Stomach (tissue), 4 donors: ENCODE results near the gene CARD10.

Source experiments
- POLR2A ChIP-seq, 4 donors: fragments of 450-650 bp; IDR thresholded peaks; one replicate each; pipeline ENCODE4 v1.6.1; 2016; ENCODE audit warnings: antibody characterized with exemption in 4 of 4, control low read depth in 2 of 4, mild to moderate bottlenecking in 1 of 4, moderate library complexity in 1 of 4
- POLR2AphosphoS5 ChIP-seq, 3 donors: sonication (generic); formaldehyde crosslinking; IDR thresholded peaks; one replicate each; pipeline ENCODE4 v1.6.1; 2016; ENCODE audit warnings: antibody characterized with exemption in 3 of 3
- TF ChIP-seq, protein P1 (sequence below), 7 experiments: fragments of 450-650 bp in 4 of 7; fragments of 200-600 bp in 3 of 7; sonication (generic) in 3 of 7; IDR thresholded peaks; one replicate each; pipeline ENCODE4 v1.5.1; 2016 to 2019; ENCODE audit warnings: antibody characterized with exemption in 7 of 7, control low read depth in 2 of 7, mild to moderate bottlenecking in 1 of 7

DNA sequence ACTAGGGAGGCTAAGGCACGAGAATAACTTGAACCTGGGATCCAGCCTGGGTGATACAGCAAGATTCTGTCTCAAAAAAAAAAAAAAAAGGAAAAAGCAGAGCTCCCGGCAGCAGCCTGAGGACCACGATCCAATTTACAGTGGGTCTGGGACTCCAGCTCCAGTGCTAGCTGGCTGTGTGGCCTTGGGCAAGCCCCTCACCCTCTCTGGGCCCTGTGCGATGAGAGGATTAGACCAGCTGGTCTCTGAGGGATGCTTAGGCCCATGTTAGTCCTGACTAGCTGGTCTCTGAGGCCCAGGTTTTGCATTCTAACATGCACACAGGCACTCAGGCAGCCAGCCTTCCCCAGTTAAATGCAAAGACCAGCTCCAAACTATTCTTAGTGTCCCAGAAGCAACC, 13.7 kb downstream of the CARD10 start:
- no peak for TF ChIP-seq POLR2A (IDR thresholded peaks at IDR 0.05)
- TF ChIP-seq, protein P1, sequence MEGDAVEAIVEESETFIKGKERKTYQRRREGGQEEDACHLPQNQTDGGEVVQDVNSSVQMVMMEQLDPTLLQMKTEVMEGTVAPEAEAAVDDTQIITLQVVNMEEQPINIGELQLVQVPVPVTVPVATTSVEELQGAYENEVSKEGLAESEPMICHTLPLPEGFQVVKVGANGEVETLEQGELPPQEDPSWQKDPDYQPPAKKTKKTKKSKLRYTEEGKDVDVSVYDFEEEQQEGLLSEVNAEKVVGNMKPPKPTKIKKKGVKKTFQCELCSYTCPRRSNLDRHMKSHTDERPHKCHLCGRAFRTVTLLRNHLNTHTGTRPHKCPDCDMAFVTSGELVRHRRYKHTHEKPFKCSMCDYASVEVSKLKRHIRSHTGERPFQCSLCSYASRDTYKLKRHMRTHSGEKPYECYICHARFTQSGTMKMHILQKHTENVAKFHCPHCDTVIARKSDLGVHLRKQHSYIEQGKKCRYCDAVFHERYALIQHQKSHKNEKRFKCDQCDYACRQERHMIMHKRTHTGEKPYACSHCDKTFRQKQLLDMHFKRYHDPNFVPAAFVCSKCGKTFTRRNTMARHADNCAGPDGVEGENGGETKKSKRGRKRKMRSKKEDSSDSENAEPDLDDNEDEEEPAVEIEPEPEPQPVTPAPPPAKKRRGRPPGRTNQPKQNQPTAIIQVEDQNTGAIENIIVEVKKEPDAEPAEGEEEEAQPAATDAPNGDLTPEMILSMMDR (IDR thresholded peaks at IDR 0.05): no peak
- no peak for TF ChIP-seq POLR2AphosphoS5 (IDR thresholded peaks at IDR 0.05)
